Esophagus squamous epithelium (tissue), 5 donors: ENCODE measurements around the gene OR2AE1. TPM values are rescaled to one million over a fixed set of nuclear protein-coding genes. Genes with fewer than 3 reads are reported as not detected.
"Not testable (repeated sequence)": the region's sequence is repeated elsewhere in the genome, so short reads cannot be mapped to it uniquely, and the experiment has no call there.

Source experiments
- DNase-seq: peaks from one replicate; lab custom pipeline; 2025; lab: John Stamatoyannopoulos, UW
- H3K27ac ChIP-seq, 4 donors: fragments of 200-600 bp; sonication (generic); one replicate each; pipeline ENCODE4 v1.5.1; 2016 to 2019; ENCODE audit warnings: mild to moderate bottlenecking in 1 of 4
- H3K27me3 ChIP-seq, 4 donors: fragments of 200-600 bp; sonication (generic); 1 replicate in 3 of 4; 2 replicates in 1 of 4; pipeline versions ENCODE4 v1.5.1 to v1.6.0; 2017 to 2021; ENCODE audit warnings: antibody characterized with exemption in 1 of 4
- H3K36me3 ChIP-seq, 3 donors: fragments of 200-600 bp; sonication (generic); one replicate each; pipeline ENCODE4 v1.5.1; 2016 to 2019
- H3K4me1 ChIP-seq, 3 donors: fragments of 200-600 bp; sonication (generic); one replicate each; pipeline ENCODE4 v1.5.1; 2017 to 2019
- H3K4me3 ChIP-seq, 4 donors: fragments of 200-600 bp; sonication (generic); 1 replicate in 3 of 4; 2 replicates in 1 of 4; pipeline ENCODE4 v1.5.1; 2016 to 2019; ENCODE audit warnings: mild to moderate bottlenecking in 2 of 4, moderate library complexity in 1 of 4
- H3K9me3 ChIP-seq, 3 donors: fragments of 200-600 bp; sonication (generic); one replicate each; pipeline ENCODE4 v1.5.1; 2016 to 2019
- CTCF ChIP-seq, 6 experiments: fragments of 450-650 bp in 4 of 6; fragments of 200-600 bp in 2 of 6; sonication (generic) in 2 of 6; IDR thresholded peaks; one replicate each; pipeline ENCODE4 v1.5.1; 2016 to 2019; ENCODE audit warnings: antibody characterized with exemption in 6 of 6, mild to moderate bottlenecking in 4 of 6, moderate library complexity in 4 of 6
- POLR2A ChIP-seq, 4 donors: fragments of 450-650 bp; IDR thresholded peaks; one replicate each; pipeline ENCODE4 v1.6.1; 2017; ENCODE audit warnings: antibody characterized with exemption in 4 of 4, mild to moderate bottlenecking in 4 of 4, moderate library complexity in 3 of 4
- WGBS, 2 donors: methylation state at CpG; one replicate each; pipeline ENCODE4 v1.1.5; 2018; 5-methylcytosine and 5-hydroxymethylcytosine counted together
- intact Hi-C: fragments of 100-400 bp; cut with DNase I; formaldehyde crosslinking; loops from one replicate; pipeline ENCODE4 v1.15.0; 2022
- total RNA-seq, 4 donors: library from RNA; depleted of rRNA; stranded (reverse); fragments of >200 nt; gene quantifications; one replicate each; pipeline ENCODE4 v1.1.0, GENCODE V29; 2016
- donor health status: DM: yes; HTN: yes; CAD: no.

The OR2AE1 gene
- total RNA-seq, 4 donors from 2014 or later = 0.30 to 0.57 TPM; not detected in 2

DNA sequence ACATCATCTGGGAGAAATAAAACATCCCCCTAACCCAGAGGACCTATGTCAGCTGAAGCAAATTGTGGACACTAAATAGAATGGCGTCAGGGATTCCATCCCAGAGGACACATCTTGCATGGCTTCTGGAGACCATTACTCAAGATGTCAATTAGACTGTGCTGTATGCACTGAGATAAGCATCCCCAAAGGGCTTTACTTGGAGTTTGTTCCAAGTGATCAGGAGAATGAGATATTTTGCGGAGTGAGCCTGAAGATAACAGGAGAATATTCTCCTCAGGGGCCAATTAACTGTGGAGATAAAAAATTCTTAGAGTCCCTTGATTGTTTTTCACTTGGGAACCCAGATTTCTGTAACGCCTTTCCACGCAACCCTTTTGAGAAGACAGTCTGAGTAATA is 4.5 kb upstream of the OR2AE1 start:
- intact Hi-C loops = no loop called here
- TF ChIP-seq POLR2A (IDR thresholded peaks at IDR 0.05) = no peak
- no peak for TF ChIP-seq CTCF (IDR thresholded peaks at IDR 0.05)
- 90 to 92% methylated on average over 4 of the region's 4 CpGs for WGBS, 2 donors

GRCh38 chr7:99876491-99876890 is 342 bp downstream of the OR2AE1 start:
- no peak for DNase-seq
- 81 to 83% methylated on average over 4 to 5 of the region's 5 CpGs for WGBS, 2 donors
- intact Hi-C loops = no loop called here
- TF ChIP-seq POLR2A (IDR thresholded peaks at IDR 0.05) (no peak), CTCF (IDR thresholded peaks at IDR 0.05) (no peak)
- H3K27me3 ChIP-seq = no peaks in the 10 kb centered on the region
- no peaks in the 10 kb centered on the region for H3K9me3 ChIP-seq
- no peak overlapping the region for H3K27ac ChIP-seq
- no peak overlapping the region for H3K4me3 ChIP-seq
- no peaks in the 10 kb centered on the region for H3K4me1 ChIP-seq
- H3K36me3 ChIP-seq = no peaks in the 10 kb centered on the region

More for the DNA sequence above, 4.5 kb upstream of the OR2AE1 start:
- no peak for DNase-seq
- H3K9me3 ChIP-seq = no peaks in the 10 kb centered on the region
- H3K36me3 ChIP-seq = no peaks in the 10 kb centered on the region
- H3K27ac ChIP-seq = no peak overlapping the region
- no peaks in the 10 kb centered on the region for H3K27me3 ChIP-seq
- H3K4me1 ChIP-seq = no peaks in the 10 kb centered on the region
- no peak overlapping the region for H3K4me3 ChIP-seq

DNA sequence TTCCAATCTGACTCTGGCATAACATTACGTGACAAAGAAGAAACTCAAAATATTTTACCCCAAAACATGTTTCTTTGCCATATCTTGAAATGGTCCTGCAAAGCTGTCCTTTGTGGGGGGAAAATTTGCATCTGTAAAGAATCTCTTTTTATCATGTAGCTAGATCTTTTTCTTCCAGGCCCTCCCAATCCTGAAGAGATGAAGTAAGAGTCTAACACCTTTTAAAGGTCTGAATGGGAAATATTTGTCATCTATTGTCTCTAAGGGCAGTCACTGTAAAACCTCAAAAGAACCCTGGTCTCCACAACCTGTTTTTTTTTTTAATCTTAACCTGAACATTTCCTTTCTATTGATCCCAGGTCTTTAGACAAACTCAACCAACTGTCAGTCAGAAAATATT is 8.6 kb downstream of the OR2AE1 start:
- no peaks in the 10 kb centered on the region for H3K36me3 ChIP-seq
- no peaks in the 10 kb centered on the region for H3K27me3 ChIP-seq
- WGBS, 2 donors = 76 to 94% methylated on average over 1 of the region's 1 CpG
- no peaks in the 10 kb centered on the region for H3K9me3 ChIP-seq
- no peaks in the 10 kb centered on the region for H3K4me1 ChIP-seq
- H3K27ac ChIP-seq = no peak overlapping the region
- no peak for DNase-seq
- intact Hi-C loops = no loop called here
- TF ChIP-seq POLR2A (IDR thresholded peaks at IDR 0.05) (no peak), CTCF (IDR thresholded peaks at IDR 0.05) (no peak)
- H3K4me3 ChIP-seq = no peak overlapping the region

DNA sequence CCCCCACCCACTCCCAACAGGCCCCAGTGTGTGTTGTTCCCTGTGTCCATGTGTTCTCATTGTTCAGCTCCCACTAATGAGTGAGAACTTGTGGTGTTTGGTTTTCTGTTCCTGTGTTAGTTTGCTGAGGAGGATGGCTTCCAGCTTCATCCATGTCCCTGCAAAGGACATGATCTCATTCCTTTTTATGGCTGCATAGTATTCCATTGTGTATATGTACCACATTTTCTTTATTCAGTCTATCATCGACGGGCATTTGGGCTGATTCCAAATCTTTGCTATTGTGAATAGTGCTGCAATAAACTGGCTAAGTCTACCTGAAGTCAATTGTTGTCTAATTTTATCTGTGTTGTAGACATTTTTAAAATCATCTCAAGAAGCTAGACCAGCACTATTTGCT is 9.4 kb downstream of the OR2AE1 start:
- H3K36me3 ChIP-seq, intact Hi-C loops, H3K4me3 ChIP-seq, H3K27ac ChIP-seq, H3K9me3 ChIP-seq, H3K27me3 ChIP-seq, H3K4me1 ChIP-seq, DNase-seq: not testable (repeated sequence)
- 84 to 88% methylated on average over 2 of the region's 2 CpGs for WGBS, 2 donors

DNA sequence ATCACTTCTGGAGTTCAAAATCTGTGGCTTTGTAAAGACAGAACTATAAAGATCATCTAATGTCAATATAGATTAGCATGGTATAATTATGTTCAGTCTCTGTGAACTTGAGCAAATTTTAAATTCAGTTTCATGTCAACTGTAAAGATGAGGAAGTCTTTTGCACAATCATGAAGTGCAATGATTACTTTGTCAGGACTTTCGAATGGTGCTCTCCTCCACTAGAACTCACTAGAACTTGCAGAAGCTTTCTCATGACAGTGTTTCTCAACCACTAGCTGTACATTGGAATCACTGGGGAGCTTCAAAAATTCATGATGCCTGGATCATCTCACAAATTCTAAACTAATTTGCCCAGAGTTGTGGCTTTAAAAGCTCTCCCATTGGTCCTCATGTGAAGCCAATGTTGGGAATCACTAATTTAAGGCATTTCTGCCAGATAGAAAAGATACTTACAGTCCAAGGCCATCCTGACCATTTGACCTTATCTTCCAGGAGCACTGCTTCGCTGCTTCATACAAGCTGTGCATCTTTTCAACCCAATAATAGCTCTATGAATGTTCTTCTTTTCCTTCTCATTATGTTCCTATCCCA is 12.9 kb downstream of the OR2AE1 start:
- Histone ChIP-seq H3K9me3 (no peaks in the 10 kb centered on the region), H3K27ac (no peak overlapping the region), H3K27me3 (no peaks in the 10 kb centered on the region), H3K36me3 (no peaks in the 10 kb centered on the region), H3K4me1 (peaks cover 0 to 5% (median 0%) of the 10 kb centered on the region in 3 donors), H3K4me3 (no peak overlapping the region)
- WGBS, 2 donors = 58 to 65% methylated on average over 2 of the region's 2 CpGs
- intact Hi-C loops = no loop called here
- TF ChIP-seq POLR2A (IDR thresholded peaks at IDR 0.05) (no peak), CTCF (IDR thresholded peaks at IDR 0.05) (no peak)
- no peak for DNase-seq
